Measurements from ENCODE around the gene HTRA3.

DNA sequence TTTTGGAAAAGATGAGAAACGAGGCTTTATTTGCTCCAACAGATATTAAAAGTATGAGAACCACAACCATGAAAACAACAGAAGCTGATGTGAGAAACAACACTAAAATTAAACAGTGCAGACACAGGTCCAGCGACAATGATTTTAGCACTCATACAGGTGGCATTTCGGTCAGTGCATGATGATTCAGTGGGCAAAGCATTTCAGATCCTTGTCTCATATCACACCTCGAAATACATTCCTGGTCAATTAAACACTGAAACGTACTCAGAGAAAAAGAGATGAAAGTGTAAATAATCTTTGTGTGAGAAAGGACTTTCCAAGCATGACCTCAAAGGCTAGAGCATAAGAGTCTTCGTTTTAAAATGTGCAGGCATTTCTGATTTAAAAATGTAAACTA, 85.8 kb downstream of the HTRA3 start:
- TF ChIP-seq, protein P1, sequence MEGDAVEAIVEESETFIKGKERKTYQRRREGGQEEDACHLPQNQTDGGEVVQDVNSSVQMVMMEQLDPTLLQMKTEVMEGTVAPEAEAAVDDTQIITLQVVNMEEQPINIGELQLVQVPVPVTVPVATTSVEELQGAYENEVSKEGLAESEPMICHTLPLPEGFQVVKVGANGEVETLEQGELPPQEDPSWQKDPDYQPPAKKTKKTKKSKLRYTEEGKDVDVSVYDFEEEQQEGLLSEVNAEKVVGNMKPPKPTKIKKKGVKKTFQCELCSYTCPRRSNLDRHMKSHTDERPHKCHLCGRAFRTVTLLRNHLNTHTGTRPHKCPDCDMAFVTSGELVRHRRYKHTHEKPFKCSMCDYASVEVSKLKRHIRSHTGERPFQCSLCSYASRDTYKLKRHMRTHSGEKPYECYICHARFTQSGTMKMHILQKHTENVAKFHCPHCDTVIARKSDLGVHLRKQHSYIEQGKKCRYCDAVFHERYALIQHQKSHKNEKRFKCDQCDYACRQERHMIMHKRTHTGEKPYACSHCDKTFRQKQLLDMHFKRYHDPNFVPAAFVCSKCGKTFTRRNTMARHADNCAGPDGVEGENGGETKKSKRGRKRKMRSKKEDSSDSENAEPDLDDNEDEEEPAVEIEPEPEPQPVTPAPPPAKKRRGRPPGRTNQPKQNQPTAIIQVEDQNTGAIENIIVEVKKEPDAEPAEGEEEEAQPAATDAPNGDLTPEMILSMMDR (IDR thresholded peaks at IDR 0.05; ENCODE audit: insufficient read depth, low read length, poor library complexity, severe bottlenecking): no peak
- TF ChIP-seq EZH2phosphoT487 (conservative IDR thresholded peaks at IDR 0.05; ENCODE audit: low read length): no peak

Measured in SU-DHL-6 (cell line).